Lower lobe of right lung (tissue), 2 donors: Measurements from ENCODE around the gene PHAF1. TPM values are rescaled to one million over a fixed set of nuclear protein-coding genes. Genes with fewer than 3 reads are reported as not detected.

Experiments
- ATAC-seq, 2 donors: fragments of 200-7000 bp; cut with Tn5 transposase; one replicate each; pipeline ENCODE4 v1.9.1; 2020 to 2022; ENCODE audit warnings: mild to moderate bottlenecking in 2 of 2, moderate library complexity in 2 of 2
- DNase-seq: peaks from one replicate; pipeline ENCODE4 v3.0.0-alpha.2; 2020
- H3K27ac ChIP-seq: fragments of 200-600 bp; one replicate; pipeline ENCODE4 v1.8.0; 2022
- H3K27me3 ChIP-seq: fragments of 200-600 bp; one replicate; pipeline ENCODE4 v1.8.0; 2022; ENCODE audit warnings: low read depth
- H3K36me3 ChIP-seq: fragments of 200-600 bp; one replicate; pipeline ENCODE4 v1.8.0; 2022; ENCODE audit warnings: mild to moderate bottlenecking
- H3K4me1 ChIP-seq: fragments of 200-600 bp; one replicate; pipeline ENCODE4 v1.8.0; 2022
- H3K4me3 ChIP-seq: fragments of 200-600 bp; one replicate; pipeline ENCODE4 v1.8.0; 2022; ENCODE audit warnings: mild to moderate bottlenecking
- H3K9me3 ChIP-seq: fragments of 200-600 bp; one replicate; pipeline ENCODE4 v1.8.0; 2022
- CTCF ChIP-seq: fragments of 200-600 bp; IDR thresholded peaks from one replicate; pipeline ENCODE4 v1.8.0; 2022; ENCODE audit warnings: antibody characterized with exemption, mild to moderate bottlenecking
- intact Hi-C: fragments of 100-400 bp; cut with DNase I; formaldehyde crosslinking; loops from one replicate; pipeline ENCODE4 v1.11.0; 2022
- total RNA-seq: library from RNA; stranded (reverse); fragmentation: NEBNext Ultra II Directional; extraction: Animal tissue kit (Norgen Biotek cat#: 25700); gene quantifications from one replicate; pipeline ENCODE4 v1.2.1, GENCODE V29; 2021
- donor health status: DM: no; HTN: yes; CAD: no; lungs with severe emphysema.

PHAF1 gene
- total RNA-seq, 1 donor from 2014 or later, result 21.7 TPM

DNA sequence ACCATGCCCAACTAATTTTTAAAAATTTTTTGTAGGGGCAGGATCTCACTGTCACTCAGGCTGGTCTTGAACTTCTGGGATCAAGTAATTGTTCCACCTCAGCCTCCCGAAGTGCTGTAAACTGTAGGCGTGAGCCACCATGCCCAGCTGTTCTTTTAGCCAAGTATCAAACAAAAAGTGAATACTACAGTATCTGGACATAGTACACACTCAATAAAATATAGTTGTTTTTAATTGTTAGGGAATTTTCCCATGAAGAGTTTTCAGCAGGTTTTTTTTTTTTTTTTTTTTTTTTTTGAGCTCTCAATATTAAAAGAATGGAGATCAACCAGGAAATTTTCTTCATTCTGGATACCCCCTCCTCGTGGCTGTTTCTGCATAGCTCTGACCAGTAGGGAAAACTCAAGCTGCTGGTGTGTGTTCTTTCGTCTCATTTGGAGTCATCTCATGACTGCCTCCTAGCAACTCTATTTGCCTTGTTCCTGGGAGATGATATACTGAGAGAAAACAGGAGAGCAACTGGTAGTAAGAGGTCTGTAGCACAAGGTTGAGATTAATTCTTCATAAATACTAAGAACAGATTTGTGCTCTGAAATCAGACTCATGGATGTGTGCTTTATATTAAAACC is 16.5 kb upstream of the PHAF1 start:
- peaks cover 16% of the 10 kb centered on the region for H3K36me3 ChIP-seq
- DNase-seq, result no peak
- intact Hi-C loops, result no loop called here

DNA sequence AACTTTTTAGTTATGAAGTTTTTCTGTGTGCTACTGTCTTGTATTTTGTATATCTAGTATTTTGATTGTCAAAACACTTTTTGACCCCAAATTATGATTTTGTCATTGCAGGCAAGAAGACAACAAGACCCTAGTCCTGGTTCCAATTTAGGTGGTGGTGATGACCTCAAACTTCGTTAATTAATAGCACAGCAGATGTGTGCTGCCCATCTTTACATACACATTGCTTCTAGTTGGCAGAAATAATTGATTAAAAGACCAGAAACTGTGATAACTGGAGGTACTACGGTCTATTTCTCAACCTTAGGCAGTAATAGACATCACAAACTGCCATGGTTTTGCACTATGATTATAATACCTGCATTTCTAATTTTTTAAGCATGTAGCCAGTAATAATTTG is 11.1 kb upstream of the PHAF1 start:
- H3K27ac ChIP-seq, result no peak overlapping the region
- no peak overlapping the region for H3K4me3 ChIP-seq
- DNase-seq (no peak), ATAC-seq (no peak)
- no peaks in the 10 kb centered on the region for H3K27me3 ChIP-seq
- TF ChIP-seq CTCF, result no peak
- H3K9me3 ChIP-seq, result no peaks in the 10 kb centered on the region
- intact Hi-C loops, result no loop called here
- H3K4me1 ChIP-seq, result no peaks in the 10 kb centered on the region
- peaks cover 26% of the 10 kb centered on the region for H3K36me3 ChIP-seq

More for the DNA sequence above, 16.5 kb upstream of the PHAF1 start:
- no peaks in the 10 kb centered on the region for H3K27me3 ChIP-seq
- H3K4me3 ChIP-seq, result no peak overlapping the region
- H3K4me1 ChIP-seq, result peaks cover 6% of the 10 kb centered on the region
- no peaks in the 10 kb centered on the region for H3K9me3 ChIP-seq
- H3K27ac ChIP-seq, result no peak overlapping the region
- no peak for TF ChIP-seq CTCF
- ATAC-seq, result no peak

GRCh38 chr16:67100569-67101310 is 9.0 kb upstream of the PHAF1 start:
- no peaks in the 10 kb centered on the region for H3K27me3 ChIP-seq
- no peak overlapping the region for H3K27ac ChIP-seq
- no peak for DNase-seq
- ATAC-seq, result no peak
- H3K9me3 ChIP-seq, result no peaks in the 10 kb centered on the region
- intact Hi-C loops, result no loop called here
- peaks cover 12% of the 10 kb centered on the region for H3K4me1 ChIP-seq
- no peak overlapping the region for H3K4me3 ChIP-seq
- peaks cover 26% of the 10 kb centered on the region for H3K36me3 ChIP-seq
- no peak for TF ChIP-seq CTCF

DNA sequence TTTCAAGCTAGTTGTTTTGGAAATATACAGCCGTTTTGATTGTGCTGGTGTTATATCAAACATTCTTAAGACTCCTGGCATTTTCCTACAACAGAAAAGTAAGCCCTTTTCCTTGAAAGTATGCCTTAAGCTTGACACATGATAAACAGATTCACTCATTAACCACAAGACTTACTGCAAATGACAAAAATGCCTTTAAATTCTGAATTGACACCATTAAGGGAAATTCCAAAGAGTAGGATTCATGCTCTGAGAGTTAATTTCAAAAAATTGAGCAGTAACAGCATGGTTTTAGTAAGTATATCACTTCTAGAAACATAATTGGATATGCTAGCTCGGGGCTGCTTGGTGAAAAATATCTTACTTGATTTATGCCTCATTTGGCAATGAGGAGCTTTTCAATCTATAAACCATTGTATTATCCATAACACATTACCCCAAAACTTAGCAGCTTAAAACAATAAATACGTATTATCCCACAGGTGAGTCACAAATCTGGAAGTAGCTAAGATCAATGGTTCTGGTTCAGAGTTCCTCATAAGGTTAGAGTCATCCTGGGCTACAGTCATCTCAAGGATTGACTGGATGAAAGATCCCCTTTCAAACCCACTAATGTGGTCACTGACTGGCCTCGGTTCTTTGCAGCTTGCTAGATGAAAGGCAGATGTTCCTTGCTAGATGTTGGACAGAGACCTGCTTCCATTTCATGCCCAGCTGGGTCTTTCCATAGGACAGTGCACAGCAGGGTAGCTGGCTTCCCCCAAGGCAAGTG is 8.2 kb upstream of the PHAF1 start:
- Histone ChIP-seq H3K27me3 (no peaks in the 10 kb centered on the region), H3K4me1 (peaks cover 18% of the 10 kb centered on the region), H3K36me3 (peaks cover 26% of the 10 kb centered on the region), H3K9me3 (no peaks in the 10 kb centered on the region), H3K4me3 (no peak overlapping the region), H3K27ac (no peak overlapping the region)
- ATAC-seq (no peak), DNase-seq (no peak)
- TF ChIP-seq CTCF, result no peak
- intact Hi-C loops, result no loop called here

DNA sequence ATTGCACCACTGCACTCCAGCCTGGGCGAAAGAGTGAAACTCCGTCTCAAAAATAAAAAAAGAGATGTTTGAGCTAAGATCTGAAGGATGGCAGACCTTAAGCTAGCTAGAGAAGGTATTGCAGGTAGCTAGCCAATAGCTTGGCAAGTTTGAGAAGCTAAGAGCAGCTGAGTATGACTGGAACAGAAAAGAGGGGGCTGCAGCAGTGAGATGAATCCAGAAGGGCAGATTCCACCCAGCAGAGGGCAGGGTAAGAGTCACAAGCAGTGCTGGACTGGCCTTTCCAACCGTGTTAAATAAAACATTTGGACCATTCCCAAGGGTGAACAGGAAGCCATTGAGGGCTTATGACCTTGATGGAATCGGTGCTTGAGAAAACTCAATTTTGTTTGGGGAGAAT is 5.7 kb upstream of the PHAF1 start:
- no peak overlapping the region for H3K4me3 ChIP-seq
- intact Hi-C loops, result no loop called here
- peaks cover 22% of the 10 kb centered on the region for H3K4me1 ChIP-seq
- H3K27ac ChIP-seq, result no peak overlapping the region
- TF ChIP-seq CTCF, result peak; percentile 21
- no peaks in the 10 kb centered on the region for H3K27me3 ChIP-seq
- DNase-seq, result no peak
- no peaks in the 10 kb centered on the region for H3K9me3 ChIP-seq
- ATAC-seq, result peak; percentile 53
- H3K36me3 ChIP-seq, result peaks cover 19% of the 10 kb centered on the region
